RWPE2 (cell line): ENCODE data around the gene LEO1.

ENCODE experiments used
- ATAC-seq: fragments of 200-7000 bp; cut with Tn5 transposase; 3 replicates; pipeline ENCODE4 v1.9.1; 2021; ENCODE audit warnings: low read depth
- DNase-seq: peaks from one replicate; pipeline ENCODE4 v3.0.0-alpha.2; 2020; ENCODE audit warnings: low spot score
- H3K27ac ChIP-seq: fragments of 450-650 bp; 2 replicates; pipeline ENCODE4 v1.5.1; 2017; ENCODE audit warnings: mild to moderate bottlenecking; ENCODE audit not compliant: poor library complexity, severe bottlenecking
- H3K27me3 ChIP-seq: fragments of 250-450 bp; sonication (Bioruptor Pico); 2 replicates; pipeline ENCODE4 v1.5.1; 2021; ENCODE audit warnings: mild to moderate bottlenecking, moderate library complexity; ENCODE audit not compliant: insufficient read depth, poor library complexity, severe bottlenecking
- H3K36me3 ChIP-seq: fragments of 250-450 bp; sonication (Bioruptor Pico); 2 replicates; pipeline ENCODE4 v1.5.1; 2020; ENCODE audit warnings: low read depth, mild to moderate bottlenecking, moderate library complexity
- H3K4me1 ChIP-seq: fragments of 250-450 bp; sonication (Bioruptor Pico); 2 replicates; pipeline ENCODE4 v1.5.1; 2021; ENCODE audit warnings: mild to moderate bottlenecking, moderate library complexity; ENCODE audit not compliant: insufficient read depth, poor library complexity, severe bottlenecking
- H3K4me3 ChIP-seq: fragments of 250-450 bp; sonication (Bioruptor Pico); 2 replicates; pipeline ENCODE4 v1.5.1; 2021; ENCODE audit warnings: mild to moderate bottlenecking, moderate library complexity; ENCODE audit not compliant: severe bottlenecking
- H3K9me3 ChIP-seq: fragments of 250-450 bp; sonication (Bioruptor Pico); 2 replicates; pipeline ENCODE4 v1.5.1; 2021; ENCODE audit warnings: mild to moderate bottlenecking, moderate library complexity; ENCODE audit not compliant: severe bottlenecking
- TF ChIP-seq, protein P1 (sequence below): fragments of 450-650 bp; IDR thresholded peaks from one replicate; pipeline ENCODE4 v1.5.1; 2017; ENCODE audit warnings: mild to moderate bottlenecking, moderate library complexity; ENCODE audit not compliant: poor library complexity, severe bottlenecking

The LEO1 gene

GRCh38 chr15:51936105-51936478, 35.5 kb downstream of the LEO1 start:
- H3K4me1 ChIP-seq: peaks cover 10% of the 10 kb centered on the region
- no peak overlapping the region for H3K27ac ChIP-seq
- H3K4me3 ChIP-seq: no peak overlapping the region
- no peaks in the 10 kb centered on the region for H3K27me3 ChIP-seq
- TF ChIP-seq, protein P1, sequence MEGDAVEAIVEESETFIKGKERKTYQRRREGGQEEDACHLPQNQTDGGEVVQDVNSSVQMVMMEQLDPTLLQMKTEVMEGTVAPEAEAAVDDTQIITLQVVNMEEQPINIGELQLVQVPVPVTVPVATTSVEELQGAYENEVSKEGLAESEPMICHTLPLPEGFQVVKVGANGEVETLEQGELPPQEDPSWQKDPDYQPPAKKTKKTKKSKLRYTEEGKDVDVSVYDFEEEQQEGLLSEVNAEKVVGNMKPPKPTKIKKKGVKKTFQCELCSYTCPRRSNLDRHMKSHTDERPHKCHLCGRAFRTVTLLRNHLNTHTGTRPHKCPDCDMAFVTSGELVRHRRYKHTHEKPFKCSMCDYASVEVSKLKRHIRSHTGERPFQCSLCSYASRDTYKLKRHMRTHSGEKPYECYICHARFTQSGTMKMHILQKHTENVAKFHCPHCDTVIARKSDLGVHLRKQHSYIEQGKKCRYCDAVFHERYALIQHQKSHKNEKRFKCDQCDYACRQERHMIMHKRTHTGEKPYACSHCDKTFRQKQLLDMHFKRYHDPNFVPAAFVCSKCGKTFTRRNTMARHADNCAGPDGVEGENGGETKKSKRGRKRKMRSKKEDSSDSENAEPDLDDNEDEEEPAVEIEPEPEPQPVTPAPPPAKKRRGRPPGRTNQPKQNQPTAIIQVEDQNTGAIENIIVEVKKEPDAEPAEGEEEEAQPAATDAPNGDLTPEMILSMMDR: peak; percentile 40
- H3K9me3 ChIP-seq: no peaks in the 10 kb centered on the region
- ATAC-seq (peak; percentile 8; the same call in 1 of the 3 replicates), DNase-seq (no peak)
- H3K36me3 ChIP-seq: peaks cover 68% of the 10 kb centered on the region

GRCh38 chr15:51935466-51936104, 36.0 kb downstream of the LEO1 start:
- TF ChIP-seq, protein P1: no peak
- no peaks in the 10 kb centered on the region for H3K27me3 ChIP-seq
- ATAC-seq (no peak), DNase-seq (no peak)
- no peaks in the 10 kb centered on the region for H3K9me3 ChIP-seq
- H3K4me1 ChIP-seq: peaks cover 10% of the 10 kb centered on the region
- H3K36me3 ChIP-seq: peaks cover 68% of the 10 kb centered on the region
- H3K4me3 ChIP-seq: no peak overlapping the region
- no peak overlapping the region for H3K27ac ChIP-seq

GRCh38 chr15:51932161-51932560, 39.4 kb downstream of the LEO1 start:
- TF ChIP-seq, protein P1: no peak
- Histone ChIP-seq H3K9me3 (no peaks in the 10 kb centered on the region), H3K27ac (peak overlapping the region; percentile 29), H3K4me1 (peaks cover 5% of the 10 kb centered on the region), H3K4me3 (no peak overlapping the region), H3K27me3 (no peaks in the 10 kb centered on the region), H3K36me3 (peaks cover 66% of the 10 kb centered on the region)
- ATAC-seq (no peak), DNase-seq (no peak)

DNA sequence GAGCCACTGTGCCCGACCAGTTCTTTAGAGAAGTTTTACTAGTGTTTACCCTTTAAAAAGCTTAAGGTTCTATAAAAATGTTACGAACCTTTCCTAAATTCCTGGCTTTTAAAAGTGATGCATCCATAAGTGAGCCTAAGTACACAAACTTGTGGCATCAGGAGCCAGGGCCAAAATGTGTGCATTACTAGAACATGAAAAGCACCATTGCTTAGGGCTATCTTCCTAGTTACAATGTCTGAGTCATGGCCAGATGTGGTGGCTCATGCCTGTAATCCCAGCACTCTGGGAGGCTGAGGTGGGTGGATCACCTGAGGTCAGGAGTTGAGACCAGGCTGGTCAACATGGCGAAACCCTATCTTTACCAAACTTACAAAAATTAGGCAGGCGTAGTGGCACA, 39.9 kb downstream of the LEO1 start:
- peak; percentile 81 for ATAC-seq
- no peak for DNase-seq

GRCh38 chr15:51931016-51931415, 40.6 kb downstream of the LEO1 start:
- DNase-seq: no peak
- TF ChIP-seq, protein P1: no peak
- Histone ChIP-seq H3K4me1 (peaks cover 5% of the 10 kb centered on the region), H3K9me3 (no peaks in the 10 kb centered on the region), H3K27ac (peak overlapping the region; percentile 29), H3K27me3 (no peaks in the 10 kb centered on the region), H3K36me3 (peaks cover 64% of the 10 kb centered on the region), H3K4me3 (no peak overlapping the region)
- ATAC-seq: no peak

More for the DNA sequence above, 39.9 kb downstream of the LEO1 start:
- H3K4me1 ChIP-seq: peaks cover 5% of the 10 kb centered on the region
- H3K4me3 ChIP-seq: no peak overlapping the region
- peak overlapping the region; percentile 29 for H3K27ac ChIP-seq
- H3K36me3 ChIP-seq: peaks cover 64% of the 10 kb centered on the region
- no peaks in the 10 kb centered on the region for H3K27me3 ChIP-seq
- H3K9me3 ChIP-seq: no peaks in the 10 kb centered on the region
- TF ChIP-seq, protein P1: no peak
